Measurements from ENCODE around the gene PALS2. TPM values are rescaled to one million over a fixed set of nuclear protein-coding genes. Genes with fewer than 3 reads are reported as not detected.

Gene PALS2
- total RNA-seq, 1 donor from 2014 or later = 43.1 TPM

GRCh38 chr7:24548390-24548789, 24.9 kb upstream of the PALS2 start:
- Mint-ChIP-seq H3K27me3 (peaks cover 4% of the 10 kb centered on the region), H3K36me3 (no peaks in the 10 kb centered on the region), H3K27ac (no peak overlapping the region), H3K4me3 (no peak overlapping the region), H3K9me3 (no peaks in the 10 kb centered on the region), H3K4me1 (ENCODE audit: unreplicated experiment) (no peaks in the 10 kb centered on the region)
- no peak for TF ChIP-seq CTCF (conservative IDR thresholded peaks at IDR 0.05)
- no peak for DNase-seq (ENCODE audit: extremely low spot score, unreplicated experiment)

GRCh38 chr7:24549991-24550390, 23.3 kb upstream of the PALS2 start:
- no peak for TF ChIP-seq CTCF (conservative IDR thresholded peaks at IDR 0.05)
- H3K9me3 Mint-ChIP-seq = no peaks in the 10 kb centered on the region

GRCh38 chr7:24555184-24555583, 18.1 kb upstream of the PALS2 start:
- Mint-ChIP-seq H3K27ac (no peak overlapping the region), H3K36me3 (no peaks in the 10 kb centered on the region), H3K4me1 (ENCODE audit: unreplicated experiment) (no peaks in the 10 kb centered on the region), H3K4me3 (no peak overlapping the region), H3K9me3 (no peaks in the 10 kb centered on the region), H3K27me3 (no peaks in the 10 kb centered on the region)
- no peak for DNase-seq (ENCODE audit: extremely low spot score, unreplicated experiment)
- TF ChIP-seq CTCF (conservative IDR thresholded peaks at IDR 0.05) = no peak

More at GRCh38 chr7:24549991-24550390, 23.3 kb upstream of the PALS2 start:
- no peaks in the 10 kb centered on the region for H3K36me3 Mint-ChIP-seq
- no peak overlapping the region for H3K27ac Mint-ChIP-seq
- peaks cover 4% of the 10 kb centered on the region for H3K27me3 Mint-ChIP-seq
- H3K4me3 Mint-ChIP-seq = no peak overlapping the region
- no peaks in the 10 kb centered on the region for H3K4me1 Mint-ChIP-seq (ENCODE audit: unreplicated experiment)
- DNase-seq (ENCODE audit: extremely low spot score, unreplicated experiment) = no peak

- no peaks in the 10 kb centered on the region for H3K27me3 Mint-ChIP-seq
- DNase-seq (ENCODE audit: extremely low spot score, unreplicated experiment) = no peak
- TF ChIP-seq CTCF (conservative IDR thresholded peaks at IDR 0.05) = no peak
Observed at GRCh38 chr7:24555719-24556118, 17.5 kb upstream of the PALS2 start.

GRCh38 chr7:24560772-24561171, 12.5 kb upstream of the PALS2 start:
- Mint-ChIP-seq H3K27me3 (peaks cover 3% of the 10 kb centered on the region), H3K4me3 (no peak overlapping the region), H3K9me3 (no peaks in the 10 kb centered on the region), H3K36me3 (no peaks in the 10 kb centered on the region), H3K4me1 (ENCODE audit: unreplicated experiment) (no peaks in the 10 kb centered on the region), H3K27ac (no peak overlapping the region)
- no peak for TF ChIP-seq CTCF (conservative IDR thresholded peaks at IDR 0.05)
- DNase-seq (ENCODE audit: extremely low spot score, unreplicated experiment) = no peak

More at GRCh38 chr7:24555719-24556118, 17.5 kb upstream of the PALS2 start:
- Mint-ChIP-seq H3K27ac (no peak overlapping the region), H3K9me3 (no peaks in the 10 kb centered on the region), H3K4me3 (no peak overlapping the region), H3K36me3 (no peaks in the 10 kb centered on the region), H3K4me1 (ENCODE audit: unreplicated experiment) (no peaks in the 10 kb centered on the region)

- H3K36me3 Mint-ChIP-seq = no peaks in the 10 kb centered on the region
- no peaks in the 10 kb centered on the region for H3K4me1 Mint-ChIP-seq (ENCODE audit: unreplicated experiment)
- peaks cover 36% of the 10 kb centered on the region for H3K27me3 Mint-ChIP-seq
- no peak for DNase-seq (ENCODE audit: extremely low spot score, unreplicated experiment)
- no peak overlapping the region for H3K27ac Mint-ChIP-seq
- no peak for TF ChIP-seq CTCF (conservative IDR thresholded peaks at IDR 0.05)
- H3K4me3 Mint-ChIP-seq = no peak overlapping the region
- H3K9me3 Mint-ChIP-seq = no peaks in the 10 kb centered on the region
Observed at GRCh38 chr7:24566274-24566673, 7.0 kb upstream of the PALS2 start.
